HFF-Myc (cell line): ENCODE data around the gene PCK2.

ENCODE experiments used
- DNase-seq: peaks from one replicate; pipeline ENCODE4 v3.0.0-alpha.2; 2011; ENCODE audit warnings: low read depth; ENCODE audit errors: extremely low read depth
- H3K4me3 ChIP-seq: replicated peaks from 2 replicates; pipeline ENCODE4 v1.5.1; 2011; ENCODE audit warnings: low read depth, mild to moderate bottlenecking, control low read depth, low read length
- CTCF ChIP-seq: IDR thresholded peaks from 2 replicates; pipeline ENCODE4 v1.5.1; 2012; ENCODE audit warnings: mild to moderate bottlenecking, low read depth, low read length, control low read depth; ENCODE audit errors: missing control alignments

PCK2 gene

GRCh38 chr14:24141097-24141880 lies 47.2 kb downstream of the PCK2 start, which contains the start of gene EMC9:
EMC9 (minus strand) TSS chr14:24141591; CDS start chr14:24141304, 287 bp downstream.
- peak within 1 kb of the TSS; percentile 81 for H3K4me3 ChIP-seq
- TF ChIP-seq CTCF: peak; percentile 28
- DNase-seq: peak; percentile 99

GRCh38 chr14:24143511-24143910 lies 49.4 kb downstream of the PCK2 start:
- no peak overlapping the region for H3K4me3 ChIP-seq
- no peak for TF ChIP-seq CTCF
- no peak for DNase-seq

GRCh38 chr14:24144451-24144850 lies 50.3 kb downstream of the PCK2 start:
- no peak overlapping the region for H3K4me3 ChIP-seq
- no peak for DNase-seq
- no peak for TF ChIP-seq CTCF

GRCh38 chr14:24145219-24145618 lies 51.1 kb downstream of the PCK2 start:
- DNase-seq: no peak
- peak overlapping the region; percentile 75 for H3K4me3 ChIP-seq
- TF ChIP-seq CTCF: no peak

- no peak for DNase-seq
- no peak for TF ChIP-seq CTCF
Measured at GRCh38 chr14:24145690-24146452, 51.8 kb downstream of the PCK2 start.

DNA sequence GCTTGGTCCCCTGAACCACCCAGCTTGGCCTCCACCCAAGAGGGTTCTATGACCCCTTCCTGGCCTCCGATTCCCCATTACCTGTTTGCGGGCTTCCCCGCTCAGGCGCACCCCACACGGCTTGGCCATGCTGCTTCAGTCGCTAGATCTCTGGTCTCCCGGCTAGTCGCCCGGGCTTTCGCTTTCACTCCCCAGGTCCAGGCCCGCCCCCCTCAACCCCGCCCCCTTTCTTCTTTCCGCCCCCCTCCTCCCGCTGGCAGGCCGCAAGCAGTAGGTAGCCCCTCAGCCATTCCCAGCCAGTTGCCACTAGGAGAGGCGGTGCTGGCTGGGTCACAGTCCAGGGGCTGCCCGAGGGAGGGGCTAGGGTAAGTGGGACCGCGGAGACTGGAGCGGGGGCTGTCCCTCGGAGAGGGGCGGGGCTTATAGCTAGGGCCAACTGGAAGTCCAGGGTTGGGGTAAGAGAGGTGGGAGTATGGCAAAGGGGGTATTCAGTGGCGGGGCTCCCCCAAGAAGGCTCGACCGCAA lies 52.4 kb downstream of the PCK2 start, which contains the start of gene PSME2:
Gene PSME2, minus strand, starts transcription at position 158 of the 525 bp plus-strand sequence. Its CDS starts 29 bp downstream, at position 129.
- H3K4me3 ChIP-seq: peak within 1 kb of the TSS; percentile 75
- peak; percentile 85 for DNase-seq
- TF ChIP-seq CTCF: no peak

More at GRCh38 chr14:24145690-24146452, 51.8 kb downstream of the PCK2 start:
- peak overlapping the region; percentile 75 for H3K4me3 ChIP-seq
